ENCODE measurements around the gene RB1. TPM values are rescaled to one million over a fixed set of nuclear protein-coding genes. Genes with fewer than 3 reads are reported as not detected.
A peak's percentile ranks its signal among the peaks of the same experiment; 100 is the strongest.

Gene RB1
- total RNA-seq, 1 donor from 2014 or later = 41.0 TPM

- Histone ChIP-seq H3K36me3 (no peaks in the 10 kb centered on the region), H3K27me3 (no peaks in the 10 kb centered on the region), H3K4me1 (peaks cover 28% of the 10 kb centered on the region), H3K9me3 (no peaks in the 10 kb centered on the region), H3K4me3 (peak overlapping the region; percentile 44), H3K27ac (peak overlapping the region; percentile 83)
- TF ChIP-seq CTCF (IDR thresholded peaks at IDR 0.05) = no peak
- intact Hi-C loops (cut with DNase I) = no loop called here
- ATAC-seq = peak; percentile 93
- peak; percentile 75 for DNase-seq
These were observed 189.0 kb downstream of the RB1 start for GRCh38 chr13:48492470-48493065.

- no peaks in the 10 kb centered on the region for H3K27me3 ChIP-seq
- peak overlapping the region; percentile 83 for H3K27ac ChIP-seq
- DNase-seq = no peak
- H3K4me3 ChIP-seq = no peak overlapping the region
- H3K4me1 ChIP-seq = peaks cover 28% of the 10 kb centered on the region
- no peaks in the 10 kb centered on the region for H3K9me3 ChIP-seq
- TF ChIP-seq CTCF (IDR thresholded peaks at IDR 0.05) = no peak
- intact Hi-C loops (cut with DNase I) = no loop called here
- peak; percentile 40 for ATAC-seq
- H3K36me3 ChIP-seq = no peaks in the 10 kb centered on the region
These were observed 189.7 kb downstream of the RB1 start for GRCh38 chr13:48493066-48493765.

GRCh38 chr13:48493851-48494250, 190.3 kb downstream of the RB1 start:
- Histone ChIP-seq H3K4me3 (no peak overlapping the region), H3K4me1 (peaks cover 28% of the 10 kb centered on the region), H3K36me3 (no peaks in the 10 kb centered on the region), H3K27me3 (no peaks in the 10 kb centered on the region), H3K27ac (peak overlapping the region; percentile 0), H3K9me3 (no peaks in the 10 kb centered on the region)
- TF ChIP-seq CTCF (IDR thresholded peaks at IDR 0.05) = no peak
- no peak for DNase-seq
- intact Hi-C loops (cut with DNase I) = no loop called here
- ATAC-seq = no peak

GRCh38 chr13:48494874-48495273, 191.3 kb downstream of the RB1 start:
- Histone ChIP-seq H3K4me1 (peaks cover 28% of the 10 kb centered on the region), H3K27ac (no peak overlapping the region), H3K4me3 (no peak overlapping the region), H3K36me3 (no peaks in the 10 kb centered on the region), H3K27me3 (no peaks in the 10 kb centered on the region), H3K9me3 (no peaks in the 10 kb centered on the region)
- ATAC-seq (no peak), DNase-seq (no peak)
- intact Hi-C loops (cut with DNase I) = no loop called here
- no peak for TF ChIP-seq CTCF (IDR thresholded peaks at IDR 0.05)

- ATAC-seq = no peak
- intact Hi-C loops (cut with DNase I) = no loop called here
- no peak for TF ChIP-seq CTCF (IDR thresholded peaks at IDR 0.05)
- H3K9me3 ChIP-seq = no peaks in the 10 kb centered on the region
- peaks cover 32% of the 10 kb centered on the region for H3K4me1 ChIP-seq
- no peak overlapping the region for H3K27ac ChIP-seq
- DNase-seq = no peak
- H3K4me3 ChIP-seq = no peak overlapping the region
- no peaks in the 10 kb centered on the region for H3K27me3 ChIP-seq
- H3K36me3 ChIP-seq = no peaks in the 10 kb centered on the region
These were observed 193.0 kb downstream of the RB1 start for GRCh38 chr13:48496271-48497161.

All from upper lobe of right lung (tissue), 1 donor.